GM18508 (cell line): ENCODE results near the gene SHB.
"Not testable (repeated sequence)": the region's sequence is repeated elsewhere in the genome, so short reads cannot be mapped to it uniquely, and the experiment has no call there.

Experiments
- ATAC-seq: cut with Tn5 transposase; IDR thresholded peaks from one replicate; pipeline ENCODE4 v1.9.1; 2021; ENCODE audit warnings: moderate number of reproducible peaks; ENCODE audit not compliant: insufficient read depth, unreplicated experiment

The SHB gene

DNA sequence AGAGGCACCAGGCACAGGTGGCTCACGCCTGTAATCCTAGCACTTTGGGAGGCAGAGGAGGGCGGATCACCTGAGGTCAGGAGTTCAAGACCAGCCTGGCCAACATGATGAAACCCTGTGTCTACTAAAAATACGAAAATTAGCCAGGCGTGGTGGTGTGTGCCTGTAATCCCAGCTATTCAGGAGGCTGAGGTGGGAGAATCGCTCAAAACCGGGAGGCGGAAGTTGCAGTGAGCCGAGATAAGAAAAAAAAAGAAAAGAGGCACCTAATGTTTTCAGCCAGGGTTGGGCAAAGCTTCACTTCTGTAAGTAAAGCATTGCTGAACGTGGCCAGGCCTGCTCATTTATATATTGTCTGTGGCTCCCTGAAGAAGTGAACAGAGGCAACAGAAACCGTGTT is 23.1 kb downstream of the SHB start:
- ATAC-seq, result not testable (repeated sequence)

GRCh38 chr9:38044706-38045105 is 24.3 kb downstream of the SHB start:
- ATAC-seq, result no peak

- no peak for ATAC-seq
Observed at GRCh38 chr9:38043931-38044623, 24.9 kb downstream of the SHB start.

DNA sequence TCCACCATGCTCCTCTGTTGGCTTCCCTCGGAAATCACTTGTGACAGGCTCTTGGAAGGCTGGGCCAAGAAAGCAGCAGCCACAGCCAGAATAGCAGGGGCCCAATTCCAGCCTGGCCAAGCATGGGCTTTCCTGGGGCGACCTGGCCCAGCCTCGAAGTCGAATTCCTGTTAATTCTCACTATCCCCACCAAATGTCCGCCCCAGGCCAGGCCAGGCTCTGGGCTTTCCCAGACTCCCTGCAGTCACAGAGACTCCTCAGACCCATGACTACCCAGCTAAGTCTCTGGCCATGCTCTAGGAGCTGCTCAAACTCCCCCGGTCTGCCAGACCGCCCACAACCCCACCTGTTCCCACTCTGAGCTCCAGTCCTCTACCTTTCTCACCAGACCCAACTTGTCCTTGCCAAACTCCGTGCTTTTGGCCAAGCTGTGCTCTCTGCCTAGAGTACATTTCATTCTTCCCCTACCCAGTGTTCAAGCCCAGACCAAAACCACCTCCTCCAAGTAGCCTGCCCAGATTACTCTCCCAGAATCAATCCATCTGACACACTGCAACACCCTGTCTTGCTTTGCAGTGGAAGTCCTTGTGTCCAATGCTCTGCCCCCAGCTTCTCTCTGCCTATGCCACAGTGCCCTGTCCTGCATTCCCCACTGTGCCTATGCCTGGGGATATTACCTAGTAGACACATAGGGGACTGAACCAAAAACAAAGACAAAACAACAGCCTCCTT is 26.2 kb downstream of the SHB start:
- ATAC-seq, result no peak

GRCh38 chr9:38041564-38042243 is 27.3 kb downstream of the SHB start:
- no peak for ATAC-seq

- no peak for ATAC-seq
Observed at GRCh38 chr9:38039907-38040682, 28.9 kb downstream of the SHB start.

DNA sequence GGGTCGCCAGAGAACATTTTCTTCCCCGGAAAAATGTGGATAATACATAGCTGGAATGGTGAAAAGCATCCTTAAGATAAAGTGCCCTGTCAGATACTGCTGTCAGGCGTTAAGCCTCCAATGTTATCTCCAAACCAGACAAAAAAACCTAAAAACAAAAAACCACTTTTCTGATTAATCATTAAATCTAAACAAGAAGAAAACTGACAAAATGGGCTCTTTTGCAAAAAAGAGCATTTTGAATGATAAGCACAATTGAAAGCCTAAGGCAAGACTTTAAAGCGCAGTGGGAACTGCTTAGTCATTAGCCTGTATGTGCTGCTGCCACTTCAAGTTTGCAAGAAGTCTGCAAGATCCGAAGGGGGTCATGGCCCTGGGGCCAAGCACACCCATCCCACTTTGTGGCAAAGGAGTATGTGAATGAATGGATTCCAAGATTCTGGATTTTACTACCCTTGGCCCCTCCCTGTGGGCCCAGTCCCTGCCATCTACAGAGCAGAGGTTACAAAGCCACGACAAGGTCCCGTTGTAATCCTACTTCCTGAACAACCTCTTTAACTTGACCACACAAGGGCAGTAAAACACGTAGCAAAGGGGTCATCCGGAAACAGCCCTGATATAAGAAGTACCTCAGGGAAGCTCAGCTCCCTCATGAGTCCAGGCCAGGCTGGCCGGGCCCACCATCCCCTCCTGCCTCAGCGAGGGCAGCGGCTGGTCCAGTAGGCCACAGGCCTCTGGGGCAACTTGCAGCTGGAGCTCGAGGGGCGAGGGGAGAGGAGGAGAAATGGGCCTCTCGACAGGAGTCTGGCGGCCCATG is 29.7 kb downstream of the SHB start:
- ATAC-seq, result no peak

DNA sequence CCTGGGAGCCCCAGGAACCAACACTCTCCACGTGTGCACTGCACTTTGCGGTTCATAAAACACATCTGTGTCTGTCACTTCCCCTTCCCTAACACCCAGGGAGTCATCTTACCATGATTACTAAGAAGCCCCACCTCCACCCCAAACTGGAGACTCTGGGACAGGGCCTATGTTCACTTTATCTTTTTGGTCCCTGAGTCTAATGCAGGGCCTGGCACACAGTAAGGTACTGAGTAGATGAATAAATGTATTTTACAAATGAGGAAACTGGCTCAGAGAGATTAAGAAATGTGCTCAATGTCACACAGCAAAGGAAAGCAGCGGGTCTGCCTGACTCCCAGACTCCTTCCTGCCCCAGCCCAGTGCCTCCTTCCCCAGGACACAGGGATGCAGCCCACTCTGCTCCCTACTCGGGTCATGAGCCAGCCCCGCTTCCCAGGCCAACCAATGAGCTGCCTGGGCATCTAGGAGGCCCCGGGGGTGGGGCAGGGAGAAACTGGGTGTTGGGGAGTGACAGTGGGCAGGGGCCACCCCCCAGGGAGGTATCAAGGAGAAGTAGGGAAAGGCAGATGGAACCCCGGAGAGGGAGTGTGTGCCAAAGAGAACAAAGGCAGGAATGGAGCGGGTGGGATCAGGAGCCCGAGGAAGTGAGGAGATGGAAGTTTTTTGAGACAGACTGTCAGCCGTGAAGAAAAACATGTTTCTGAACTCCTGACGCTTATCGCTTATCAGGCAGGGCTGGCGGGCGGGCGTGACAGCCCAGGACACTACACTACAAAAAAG is 30.5 kb downstream of the SHB start:
- ATAC-seq, result no peak

- ATAC-seq, result no peak
Observed at GRCh38 chr9:38037981-38038306, 31.1 kb downstream of the SHB start.

GRCh38 chr9:38036359-38037084 is 32.5 kb downstream of the SHB start:
- ATAC-seq, result no peak

DNA sequence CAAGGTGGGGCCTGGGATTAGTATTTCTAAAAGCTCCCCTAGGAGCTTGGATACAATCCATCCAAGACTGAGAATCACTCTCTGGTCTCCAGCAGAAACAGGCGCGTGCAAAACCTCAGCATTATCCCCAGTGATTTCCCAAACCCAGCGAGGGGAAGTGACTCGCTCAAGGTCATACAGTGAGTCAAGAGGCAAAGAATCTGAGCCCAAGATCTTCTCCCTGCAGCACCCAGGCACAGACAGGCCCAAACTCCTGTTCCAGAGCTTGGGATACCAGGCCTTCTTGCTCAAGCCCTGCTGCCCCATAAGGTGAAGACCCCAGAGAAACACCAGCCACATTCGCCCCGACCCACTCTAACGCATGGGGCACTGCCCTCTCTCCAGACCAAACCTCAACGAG is 33.2 kb downstream of the SHB start:
- no peak for ATAC-seq

GRCh38 chr9:38033941-38034340 is 35.1 kb downstream of the SHB start:
- no peak for ATAC-seq

DNA sequence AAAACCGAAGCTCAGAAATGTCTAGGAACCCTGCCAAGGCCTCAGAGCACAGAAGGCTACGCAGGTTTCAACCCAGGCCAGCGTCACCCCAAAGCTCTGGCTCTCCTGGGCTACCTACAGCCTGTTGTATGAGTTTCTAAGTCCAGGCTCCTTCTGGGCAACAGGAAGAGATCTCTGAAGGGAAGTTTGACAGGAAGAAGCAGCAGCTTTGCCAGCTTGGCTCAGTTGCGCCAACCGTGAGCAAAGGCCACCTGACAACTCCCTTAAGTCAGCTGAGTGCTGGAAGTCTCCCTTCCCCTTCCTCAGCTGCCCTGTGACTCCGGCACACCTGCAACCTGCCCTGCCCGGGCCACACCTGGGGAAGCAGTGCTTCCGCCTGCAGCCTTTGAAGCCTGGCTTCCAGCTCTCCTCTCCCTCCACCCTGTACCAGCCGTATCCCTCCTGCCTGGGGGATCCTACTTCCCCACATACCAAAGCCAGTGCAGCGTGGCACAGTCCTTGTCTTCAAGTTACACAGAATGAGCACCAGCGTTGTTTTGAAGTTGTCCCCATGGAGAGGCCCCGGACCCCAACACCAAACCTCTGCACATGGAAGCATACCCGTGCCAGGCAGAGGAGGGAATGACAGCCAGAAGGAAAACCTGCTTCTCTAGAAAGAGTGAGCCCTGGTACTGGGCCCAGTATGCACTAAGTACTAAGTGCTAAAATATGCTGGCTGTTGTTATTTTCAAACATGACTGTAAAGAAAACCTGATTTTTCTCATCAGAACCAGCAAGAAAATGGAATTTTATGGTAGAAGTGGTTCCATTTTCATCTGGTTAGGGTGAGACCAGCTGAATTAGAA is 36.5 kb downstream of the SHB start:
- ATAC-seq, result no peak

- ATAC-seq, result no peak
Observed at GRCh38 chr9:38031594-38031993, 37.4 kb downstream of the SHB start.

- ATAC-seq, result no peak
Observed at GRCh38 chr9:38030658-38031057, 38.4 kb downstream of the SHB start.

- ATAC-seq, result no peak
Observed at GRCh38 chr9:38029915-38030638, 39.0 kb downstream of the SHB start.

DNA sequence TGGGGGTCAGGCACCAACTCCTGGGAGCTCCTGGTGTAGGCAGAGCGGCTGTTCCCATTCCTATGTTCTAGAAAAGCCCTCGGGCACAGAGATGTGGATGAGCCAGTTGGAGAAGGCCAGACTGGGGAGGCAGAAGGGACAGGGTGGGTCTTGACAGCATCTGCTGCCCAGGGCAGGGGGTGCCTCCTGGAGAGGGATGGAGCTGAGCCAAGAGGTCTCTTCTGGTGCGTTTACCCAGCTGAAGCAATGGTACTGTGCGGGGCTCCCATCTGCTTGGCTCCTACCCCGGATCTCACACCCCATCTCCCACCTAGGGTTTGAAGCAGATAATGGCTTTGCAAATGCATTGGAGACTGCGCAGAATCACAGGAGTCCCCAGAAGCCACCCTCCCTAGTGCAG is 41.3 kb downstream of the SHB start:
- ATAC-seq, result no peak
